Mesothelial cell of epicardium (in vitro differentiated cells): ENCODE measurements around the gene MBD4. TPM values are rescaled to one million over a fixed set of nuclear protein-coding genes. Genes with fewer than 3 reads are reported as not detected.

ENCODE experiments used
- DNase-seq, 2 experiments: peaks; one replicate each; pipeline ENCODE4 v3.0.0; 2021; ENCODE audit warnings: low spot score in 2 of 2; ENCODE audit not compliant: unreplicated experiment in 2 of 2
- H3K27ac Mint-ChIP-seq: 2 replicates; pipeline ENCODE4 v1.8.0; 2021; ENCODE audit warnings: mixed read lengths
- H3K27me3 Mint-ChIP-seq: 2 replicates; pipeline ENCODE4 v1.8.0; 2021; ENCODE audit warnings: low read depth, mixed read lengths
- H3K36me3 Mint-ChIP-seq: 2 replicates; pipeline ENCODE4 v1.8.0; 2021; ENCODE audit warnings: mixed read lengths
- H3K4me1 Mint-ChIP-seq: 2 replicates; pipeline ENCODE4 v1.8.0; 2021; ENCODE audit warnings: mixed read lengths
- H3K4me3 Mint-ChIP-seq: 2 replicates; pipeline ENCODE4 v1.8.0; 2021; ENCODE audit warnings: mild to moderate bottlenecking, moderate library complexity, mixed read lengths
- H3K9me3 Mint-ChIP-seq: 2 replicates; pipeline ENCODE4 v1.8.0; 2021; ENCODE audit warnings: mixed read lengths
- total RNA-seq: library from RNA; stranded (reverse); gene quantifications from 3 replicates; pipeline ENCODE4 v1.2.1, GENCODE V29; 2021
- TF ChIP-seq, protein P1 (sequence below): fragments of 200-600 bp; sonication (generic); IDR thresholded peaks from one replicate; pipeline ENCODE4 v1.5.0; 2021; ENCODE audit warnings: antibody characterized with exemption; ENCODE audit not compliant: unreplicated experiment

MBD4 gene
- total RNA-seq, 1 donor from 2014 or later: 26.6 TPM

DNA sequence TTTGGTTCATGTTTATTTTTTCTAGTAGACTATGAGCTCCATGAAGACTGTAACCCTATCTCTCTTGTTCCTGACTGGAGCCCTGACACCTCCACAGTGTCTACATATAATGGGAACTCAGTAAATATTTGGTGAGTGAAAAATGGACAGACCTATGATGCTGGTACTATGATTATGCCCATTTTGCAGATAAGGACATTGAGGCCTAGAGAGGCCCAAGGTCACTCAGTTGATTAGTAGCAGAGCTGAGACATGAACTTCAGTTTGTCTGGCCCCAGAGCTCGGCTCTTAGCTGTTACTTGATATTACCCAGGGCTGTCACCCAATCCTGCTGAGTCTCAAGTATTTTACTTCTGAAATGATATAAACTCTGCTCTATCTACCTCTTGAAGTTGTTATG, 16.9 kb downstream of the MBD4 start:
- DNase-seq: no peak
- Mint-ChIP-seq H3K27me3 (peaks cover 11% of the 10 kb centered on the region), H3K9me3 (no peaks in the 10 kb centered on the region), H3K4me1 (peaks cover 3% of the 10 kb centered on the region), H3K4me3 (no peak overlapping the region), H3K36me3 (no peaks in the 10 kb centered on the region), H3K27ac (no peak overlapping the region)
- TF ChIP-seq, protein P1, sequence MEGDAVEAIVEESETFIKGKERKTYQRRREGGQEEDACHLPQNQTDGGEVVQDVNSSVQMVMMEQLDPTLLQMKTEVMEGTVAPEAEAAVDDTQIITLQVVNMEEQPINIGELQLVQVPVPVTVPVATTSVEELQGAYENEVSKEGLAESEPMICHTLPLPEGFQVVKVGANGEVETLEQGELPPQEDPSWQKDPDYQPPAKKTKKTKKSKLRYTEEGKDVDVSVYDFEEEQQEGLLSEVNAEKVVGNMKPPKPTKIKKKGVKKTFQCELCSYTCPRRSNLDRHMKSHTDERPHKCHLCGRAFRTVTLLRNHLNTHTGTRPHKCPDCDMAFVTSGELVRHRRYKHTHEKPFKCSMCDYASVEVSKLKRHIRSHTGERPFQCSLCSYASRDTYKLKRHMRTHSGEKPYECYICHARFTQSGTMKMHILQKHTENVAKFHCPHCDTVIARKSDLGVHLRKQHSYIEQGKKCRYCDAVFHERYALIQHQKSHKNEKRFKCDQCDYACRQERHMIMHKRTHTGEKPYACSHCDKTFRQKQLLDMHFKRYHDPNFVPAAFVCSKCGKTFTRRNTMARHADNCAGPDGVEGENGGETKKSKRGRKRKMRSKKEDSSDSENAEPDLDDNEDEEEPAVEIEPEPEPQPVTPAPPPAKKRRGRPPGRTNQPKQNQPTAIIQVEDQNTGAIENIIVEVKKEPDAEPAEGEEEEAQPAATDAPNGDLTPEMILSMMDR: no peak

DNA sequence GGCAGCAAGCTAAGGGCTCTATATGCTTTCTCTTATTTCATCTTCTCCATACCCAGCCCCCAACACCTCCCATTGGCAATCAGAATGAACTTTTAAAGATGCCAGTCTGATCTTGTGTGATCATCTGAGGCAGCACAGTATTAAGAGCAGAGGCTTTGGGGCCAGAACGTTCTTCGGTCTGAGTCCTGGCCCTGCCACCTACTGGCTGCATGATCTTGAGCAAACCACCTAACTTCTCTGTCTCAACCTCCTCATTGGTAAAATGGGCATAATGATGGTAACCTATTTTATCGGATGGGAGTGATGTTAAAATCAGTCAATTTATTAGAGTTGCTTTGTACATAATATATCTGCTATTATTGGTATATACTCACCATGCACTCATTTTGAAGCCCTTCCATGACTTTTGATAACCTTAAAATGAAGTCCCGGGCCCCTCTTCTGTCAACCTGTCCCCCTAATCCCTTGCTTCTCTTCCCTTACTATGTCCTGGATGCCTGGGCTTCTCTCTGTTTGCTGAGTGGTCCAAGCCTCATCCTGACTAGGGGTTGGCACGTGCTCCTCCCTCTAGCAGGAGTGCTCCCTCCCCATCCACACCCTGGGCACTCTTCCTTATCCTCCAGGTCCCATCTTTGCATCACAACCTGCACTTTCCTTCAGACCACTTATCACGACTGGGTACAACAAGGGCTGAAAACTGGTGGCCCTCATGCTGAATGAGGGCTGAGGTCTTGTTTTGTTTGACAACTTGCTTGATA, 17.6 kb downstream of the MBD4 start:
- Mint-ChIP-seq H3K4me1 (no peaks in the 10 kb centered on the region), H3K27me3 (peaks cover 4% of the 10 kb centered on the region), H3K9me3 (no peaks in the 10 kb centered on the region), H3K36me3 (no peaks in the 10 kb centered on the region), H3K4me3 (no peak overlapping the region), H3K27ac (no peak overlapping the region)
- no peak for DNase-seq
- TF ChIP-seq, protein P1: no peak

DNA sequence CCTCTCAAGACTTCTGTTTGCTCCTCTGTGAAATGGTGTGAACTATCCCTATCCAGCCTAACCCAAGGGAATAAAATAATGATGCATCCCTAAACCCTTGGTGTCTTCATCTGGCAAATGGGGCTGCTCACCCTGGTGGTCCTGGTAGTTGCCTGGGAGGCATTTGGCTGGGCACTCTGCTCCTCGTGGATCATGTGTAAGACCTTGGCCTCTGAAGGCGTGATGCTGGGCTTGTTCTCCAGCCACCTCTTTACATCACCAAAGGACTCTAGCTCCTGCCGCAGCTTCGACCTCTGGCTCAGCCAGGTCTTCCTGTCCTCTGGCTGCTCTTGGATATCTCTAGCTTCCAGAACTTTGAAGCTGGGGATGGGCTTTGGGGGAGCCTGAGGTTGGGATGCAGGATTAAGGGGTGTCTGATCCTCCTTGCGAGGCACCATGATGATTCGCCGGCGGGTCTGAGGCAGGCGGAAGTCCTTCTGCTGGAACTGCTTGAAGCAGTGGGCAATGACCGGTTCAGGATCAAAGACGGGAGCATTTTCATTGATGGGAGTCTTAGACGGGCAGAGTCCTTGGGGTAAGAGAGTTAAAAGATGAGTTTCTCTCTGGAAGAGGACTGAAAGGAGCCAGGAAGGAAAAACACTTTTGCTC, 18.4 kb downstream of the MBD4 start:
- H3K27me3 Mint-ChIP-seq: peaks cover 3% of the 10 kb centered on the region
- H3K4me3 Mint-ChIP-seq: no peak overlapping the region
- no peaks in the 10 kb centered on the region for H3K4me1 Mint-ChIP-seq
- H3K27ac Mint-ChIP-seq: no peak overlapping the region
- DNase-seq: no peak
- no peaks in the 10 kb centered on the region for H3K36me3 Mint-ChIP-seq
- TF ChIP-seq, protein P1: no peak
- H3K9me3 Mint-ChIP-seq: no peaks in the 10 kb centered on the region

DNA sequence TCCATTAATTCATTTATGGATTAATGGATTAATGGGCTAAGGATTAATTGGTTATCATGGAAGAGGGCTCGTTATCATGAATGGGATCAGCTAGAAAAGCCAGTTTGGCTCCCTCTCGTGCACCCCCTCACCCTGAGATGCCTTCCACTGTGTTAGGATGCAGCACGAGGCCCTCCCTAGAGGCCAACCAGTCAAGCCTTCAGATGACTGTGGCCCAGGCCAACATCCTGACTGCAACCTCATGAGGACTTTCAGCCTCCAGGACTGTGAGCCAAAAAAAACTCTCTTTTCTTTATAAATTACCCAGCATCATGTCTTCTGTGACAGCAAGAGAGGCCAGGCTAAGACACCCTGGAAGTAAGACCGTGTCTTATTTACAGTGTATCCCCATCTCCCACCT, 20.3 kb downstream of the MBD4 start:
- no peaks in the 10 kb centered on the region for H3K36me3 Mint-ChIP-seq
- H3K27me3 Mint-ChIP-seq: no peaks in the 10 kb centered on the region
- no peaks in the 10 kb centered on the region for H3K9me3 Mint-ChIP-seq
- TF ChIP-seq, protein P1: no peak
- no peak overlapping the region for H3K27ac Mint-ChIP-seq
- no peaks in the 10 kb centered on the region for H3K4me1 Mint-ChIP-seq
- DNase-seq: no peak
- no peak overlapping the region for H3K4me3 Mint-ChIP-seq

DNA sequence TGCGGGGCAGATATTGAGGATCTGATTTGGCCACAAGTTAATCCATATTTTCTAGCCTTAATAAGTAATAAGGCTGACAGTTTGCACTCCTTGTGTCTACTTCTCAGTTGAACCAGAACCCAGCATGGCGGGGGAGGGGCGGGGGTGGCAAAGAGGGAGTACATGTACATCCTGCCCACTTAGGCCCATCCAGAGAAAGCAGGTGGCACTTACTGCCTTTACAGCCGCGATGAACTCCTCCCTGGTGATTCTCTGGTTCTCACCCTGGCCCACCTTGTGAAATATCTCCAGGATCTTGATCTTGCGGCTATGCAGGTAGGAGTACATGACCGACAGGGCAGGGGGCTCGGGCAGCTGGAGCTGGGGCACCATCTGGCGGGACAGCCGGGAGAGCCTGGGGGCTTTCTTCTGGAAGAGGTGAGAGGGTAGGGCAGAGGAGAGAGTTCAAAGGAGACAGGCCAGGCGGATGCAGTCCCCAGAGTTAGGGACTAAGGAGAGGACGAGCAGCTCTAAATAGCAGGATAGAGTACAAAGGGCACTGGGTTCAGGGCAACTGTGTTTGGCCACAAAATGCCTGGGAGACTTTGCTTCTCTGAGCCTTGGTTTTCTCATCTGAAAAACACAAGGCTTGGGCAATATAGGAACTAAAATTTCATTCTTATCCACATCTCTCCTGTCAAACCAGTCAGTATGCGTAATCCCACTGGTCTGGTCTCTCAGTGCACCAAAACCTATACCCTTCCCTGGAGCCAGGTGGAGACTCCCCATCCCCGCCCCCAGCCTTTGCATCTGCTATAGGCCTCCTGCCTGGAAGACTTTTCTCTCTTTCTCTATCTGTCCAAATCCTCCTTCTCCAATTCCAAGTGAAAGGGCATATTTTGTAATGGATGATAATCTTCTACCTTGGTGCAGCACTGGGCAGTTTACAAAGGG, 21.4 kb downstream of the MBD4 start:
- Mint-ChIP-seq H3K4me1 (peaks cover 10% of the 10 kb centered on the region), H3K36me3 (no peaks in the 10 kb centered on the region), H3K27me3 (no peaks in the 10 kb centered on the region), H3K4me3 (no peak overlapping the region), H3K9me3 (no peaks in the 10 kb centered on the region), H3K27ac (no peak overlapping the region)
- TF ChIP-seq, protein P1: no peak
- DNase-seq: no peak
